ENCODE data around the gene PLEKHG4B. TPM values are rescaled to one million over a fixed set of nuclear protein-coding genes. Genes with fewer than 3 reads are reported as not detected.
A peak's percentile ranks its signal among the peaks of the same experiment; 100 is the strongest.
"Not testable (repeated sequence)": the region's sequence is repeated elsewhere in the genome, so short reads cannot be mapped to it uniquely, and the experiment has no call there.

The PLEKHG4B gene, protein sequence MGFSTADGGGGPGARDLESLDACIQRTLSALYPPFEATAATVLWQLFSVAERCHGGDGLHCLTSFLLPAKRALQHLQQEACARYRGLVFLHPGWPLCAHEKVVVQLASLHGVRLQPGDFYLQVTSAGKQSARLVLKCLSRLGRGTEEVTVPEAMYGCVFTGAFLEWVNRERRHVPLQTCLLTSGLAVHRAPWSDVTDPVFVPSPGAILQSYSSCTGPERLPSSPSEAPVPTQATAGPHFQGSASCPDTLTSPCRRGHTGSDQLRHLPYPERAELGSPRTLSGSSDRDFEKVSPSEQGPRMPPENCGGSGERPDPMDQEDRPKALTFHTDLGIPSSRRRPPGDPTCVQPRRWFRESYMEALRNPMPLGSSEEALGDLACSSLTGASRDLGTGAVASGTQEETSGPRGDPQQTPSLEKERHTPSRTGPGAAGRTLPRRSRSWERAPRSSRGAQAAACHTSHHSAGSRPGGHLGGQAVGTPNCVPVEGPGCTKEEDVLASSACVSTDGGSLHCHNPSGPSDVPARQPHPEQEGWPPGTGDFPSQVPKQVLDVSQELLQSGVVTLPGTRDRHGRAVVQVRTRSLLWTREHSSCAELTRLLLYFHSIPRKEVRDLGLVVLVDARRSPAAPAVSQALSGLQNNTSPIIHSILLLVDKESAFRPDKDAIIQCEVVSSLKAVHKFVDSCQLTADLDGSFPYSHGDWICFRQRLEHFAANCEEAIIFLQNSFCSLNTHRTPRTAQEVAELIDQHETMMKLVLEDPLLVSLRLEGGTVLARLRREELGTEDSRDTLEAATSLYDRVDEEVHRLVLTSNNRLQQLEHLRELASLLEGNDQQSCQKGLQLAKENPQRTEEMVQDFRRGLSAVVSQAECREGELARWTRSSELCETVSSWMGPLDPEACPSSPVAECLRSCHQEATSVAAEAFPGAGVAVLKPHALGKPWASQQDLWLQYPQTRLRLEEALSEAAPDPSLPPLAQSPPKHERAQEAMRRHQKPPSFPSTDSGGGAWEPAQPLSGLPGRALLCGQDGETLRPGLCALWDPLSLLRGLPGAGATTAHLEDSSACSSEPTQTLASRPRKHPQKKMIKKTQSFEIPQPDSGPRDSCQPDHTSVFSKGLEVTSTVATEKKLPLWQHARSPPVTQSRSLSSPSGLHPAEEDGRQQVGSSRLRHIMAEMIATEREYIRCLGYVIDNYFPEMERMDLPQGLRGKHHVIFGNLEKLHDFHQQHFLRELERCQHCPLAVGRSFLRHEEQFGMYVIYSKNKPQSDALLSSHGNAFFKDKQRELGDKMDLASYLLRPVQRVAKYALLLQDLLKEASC (N-terminal part only)
- not detected in 2 replicates for total RNA-seq (2014; rRNA removed; shearing (Covaris generic); ENCODE audit: low replicate concordance)

DNA sequence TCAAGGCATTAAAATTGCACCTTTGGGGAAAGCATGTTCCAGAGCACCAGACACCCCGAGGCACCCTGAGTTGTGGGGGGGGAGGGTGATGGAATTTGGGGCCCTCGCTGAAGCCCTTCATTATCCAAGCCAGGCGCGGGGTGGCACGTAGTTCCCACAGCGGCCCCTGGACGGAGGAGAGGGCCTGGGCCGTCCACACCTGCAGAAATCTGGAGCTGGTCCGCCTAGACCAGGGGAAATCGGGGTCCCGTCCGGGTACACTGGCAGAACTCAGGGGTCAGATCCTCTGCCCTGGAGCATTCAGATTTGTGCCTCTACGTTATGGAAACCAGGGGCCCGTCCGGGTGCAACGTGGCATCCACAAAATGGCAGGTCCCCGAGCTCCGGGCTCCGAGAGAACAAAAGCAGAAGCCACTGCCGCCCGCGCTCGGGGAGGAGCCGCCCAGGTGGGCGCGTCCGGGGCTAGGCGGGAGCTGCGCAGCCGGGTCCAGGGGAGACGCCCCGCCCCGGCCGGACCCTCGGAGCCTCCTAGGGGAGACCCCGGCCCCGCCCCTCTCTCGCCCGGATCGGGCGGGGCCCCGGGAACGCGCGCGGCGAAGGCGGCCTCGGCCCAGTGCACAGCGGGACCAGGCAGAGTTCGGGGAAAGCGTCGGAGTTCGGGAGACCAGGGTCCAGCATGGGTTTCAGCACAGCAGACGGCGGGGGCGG lies at the start of gene PLEKHG4B:
Gene PLEKHG4B, plus strand, starts transcription at position 613 of the 708 bp plus-strand sequence. Its CDS starts 64 bp downstream, at position 677.
- peak; percentile 11 for DNase-seq
- peaks cover 51% of the 10 kb centered on the region for H3K27me3 ChIP-seq
- H3K9me3 ChIP-seq = no peaks in the 10 kb centered on the region
- H3K4me3 ChIP-seq = peak within 1 kb of the TSS; percentile 27; the same call in 1 of the 2 replicates
- no peaks in the 10 kb centered on the region for H3K36me3 ChIP-seq

DNA sequence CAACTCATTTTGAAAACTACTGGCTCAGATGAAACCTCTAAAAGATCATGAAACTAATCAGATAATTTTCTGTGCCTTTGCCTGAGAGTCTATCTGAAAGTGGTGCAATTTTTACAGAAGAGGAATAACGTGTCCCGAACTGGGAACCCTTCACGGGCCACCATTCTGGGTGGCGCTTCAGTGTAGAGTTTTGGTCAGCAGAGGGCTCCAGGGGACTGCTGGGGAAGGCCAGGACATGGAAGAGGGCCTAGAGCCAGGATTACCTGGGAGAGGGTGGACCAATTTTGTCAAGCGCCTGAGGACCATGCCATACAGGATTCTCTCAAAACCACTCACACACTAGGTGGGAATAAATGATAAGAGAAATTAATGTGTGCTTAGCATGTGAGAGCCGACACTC lies 49.7 kb upstream of the PLEKHG4B start:
- no peak for DNase-seq
- Histone ChIP-seq H3K36me3 (no peaks in the 10 kb centered on the region), H3K27me3 (peaks cover 31% of the 10 kb centered on the region), H3K4me3 (no peak overlapping the region), H3K9me3 (no peaks in the 10 kb centered on the region)

DNA sequence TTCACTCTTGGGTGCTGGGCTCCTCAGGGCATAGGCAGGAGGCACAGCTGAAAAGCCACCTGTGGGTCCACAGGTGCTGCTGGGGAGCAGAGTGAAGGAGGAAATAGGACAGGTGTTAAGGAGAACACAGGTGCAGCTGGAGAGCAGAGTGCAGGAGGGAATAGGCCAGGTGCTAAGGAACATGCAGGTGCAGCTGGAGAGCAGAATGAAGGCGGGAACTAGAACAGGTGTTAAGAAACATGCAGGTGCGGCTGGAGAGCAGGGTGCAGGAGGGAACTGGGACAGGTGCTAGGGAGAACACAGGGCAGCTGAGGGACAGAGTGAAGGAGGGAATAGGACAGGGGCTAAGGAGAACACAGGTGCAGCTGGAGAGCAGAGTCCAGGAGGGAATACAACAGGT lies 43.8 kb upstream of the PLEKHG4B start:
- no peak for DNase-seq
- Histone ChIP-seq H3K27me3 (peaks cover 19% of the 10 kb centered on the region), H3K36me3 (no peaks in the 10 kb centered on the region), H3K9me3 (no peaks in the 10 kb centered on the region), H3K4me3 (no peak overlapping the region)

DNA sequence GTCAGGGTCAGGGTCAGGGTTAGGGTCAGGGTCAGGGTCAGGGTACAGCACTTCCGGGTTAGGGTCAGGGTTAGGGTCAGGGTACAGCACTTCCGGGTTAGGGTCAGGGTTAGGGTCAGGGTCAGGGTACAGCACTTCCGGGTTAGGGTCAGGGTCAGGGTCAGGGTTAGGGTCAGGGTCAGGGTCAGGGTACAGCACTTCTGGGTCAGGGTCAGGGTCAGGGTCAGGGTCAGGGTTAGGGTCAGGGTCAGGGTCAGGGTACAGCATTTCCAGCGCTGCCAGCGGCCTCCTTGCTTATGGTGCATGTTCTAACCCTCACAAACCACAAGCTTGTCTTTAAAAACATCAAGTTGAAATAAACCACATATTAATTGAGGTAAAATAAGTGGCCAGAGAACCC lies 42.4 kb upstream of the PLEKHG4B start:
- H3K36me3 ChIP-seq, H3K4me3 ChIP-seq, H3K9me3 ChIP-seq, DNase-seq: not testable (repeated sequence)
- peaks cover 25% of the 10 kb centered on the region for H3K27me3 ChIP-seq

DNA sequence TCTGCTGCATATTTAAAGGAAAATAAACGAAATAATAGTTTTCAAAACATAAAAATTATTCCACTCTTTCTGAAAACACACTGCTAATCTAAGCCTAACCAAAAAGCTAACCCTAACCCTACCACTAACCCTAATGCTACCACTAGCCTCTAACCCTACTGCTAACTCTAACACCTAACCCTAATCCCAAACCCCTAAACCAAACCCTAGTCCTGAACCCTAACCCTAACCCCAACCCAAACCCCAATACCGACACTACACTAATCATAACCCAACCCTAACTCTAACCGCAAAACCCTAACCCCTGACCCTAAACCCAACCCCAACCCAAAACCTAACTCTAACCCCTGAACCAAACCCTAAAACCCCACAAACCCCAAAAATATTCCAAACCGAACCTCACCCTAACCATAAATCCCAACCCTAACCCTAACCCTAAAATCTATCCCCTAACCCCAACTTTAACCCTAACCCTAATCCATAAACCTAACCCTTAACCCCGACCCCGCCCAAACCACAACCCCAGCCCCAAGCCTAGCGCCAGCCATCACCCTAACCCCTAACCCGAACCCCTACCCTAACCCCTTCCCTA lies 41.9 kb upstream of the PLEKHG4B start:
- no peaks in the 10 kb centered on the region for H3K9me3 ChIP-seq
- no peak overlapping the region for H3K4me3 ChIP-seq
- peaks cover 25% of the 10 kb centered on the region for H3K27me3 ChIP-seq
- no peak for DNase-seq
- no peaks in the 10 kb centered on the region for H3K36me3 ChIP-seq

DNA sequence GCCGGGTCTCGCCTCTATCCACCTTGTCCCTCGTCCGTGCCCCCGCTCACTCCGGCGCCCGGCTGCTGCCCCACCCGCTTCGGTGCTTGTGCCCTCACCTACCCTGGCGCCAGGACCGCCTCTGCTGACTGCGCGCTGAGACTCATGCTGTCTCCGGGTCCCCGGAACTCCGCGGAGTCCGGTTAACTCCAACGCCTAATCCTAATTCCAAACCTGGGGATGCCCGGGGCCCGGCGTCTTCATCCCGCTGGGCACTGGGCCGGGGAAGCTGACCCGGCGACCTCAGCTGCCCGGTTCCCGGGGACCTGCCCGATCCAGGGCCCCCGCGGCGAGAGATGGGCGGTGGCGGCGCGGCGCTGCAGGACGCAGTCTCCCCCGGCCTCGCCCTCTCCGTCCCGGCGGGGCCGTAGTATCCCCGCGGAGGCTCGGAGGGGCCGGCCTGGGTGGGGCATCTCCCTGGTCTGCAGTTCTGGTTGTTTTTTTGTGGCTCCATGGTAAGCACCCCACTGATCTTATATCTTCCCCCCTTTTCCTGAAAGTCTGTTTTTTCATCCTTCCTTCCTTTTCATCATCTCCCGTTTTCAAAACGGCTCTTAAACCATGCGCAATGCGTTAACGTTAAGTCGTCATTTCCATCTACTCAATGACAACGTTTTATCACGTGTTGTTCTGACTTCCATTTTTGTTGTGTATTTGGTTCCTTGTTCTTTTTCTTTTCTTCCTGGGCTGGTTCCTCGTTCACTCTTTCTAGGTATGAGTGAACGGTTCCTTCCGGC lies 41.1 kb upstream of the PLEKHG4B start:
- H3K27me3 ChIP-seq = peaks cover 18% of the 10 kb centered on the region
- no peak overlapping the region for H3K4me3 ChIP-seq
- H3K9me3 ChIP-seq = no peaks in the 10 kb centered on the region
- no peaks in the 10 kb centered on the region for H3K36me3 ChIP-seq
- no peak for DNase-seq

DNA sequence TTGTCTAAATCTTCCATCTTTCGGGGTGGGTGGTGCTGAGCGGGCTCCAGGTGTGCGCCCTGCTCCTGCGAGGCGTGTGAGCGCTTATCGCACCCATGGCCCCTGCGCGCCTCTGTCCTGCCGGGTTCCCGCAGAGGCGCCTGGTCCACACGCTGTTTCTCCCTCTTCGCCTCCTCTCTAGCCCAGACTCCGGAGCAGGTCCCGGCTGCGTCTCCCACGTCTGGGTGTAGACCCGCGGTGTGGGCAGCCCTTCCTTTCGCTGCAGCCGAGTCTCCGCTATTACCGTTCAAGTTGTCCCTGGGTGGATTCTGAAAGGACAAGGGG lies 40.5 kb upstream of the PLEKHG4B start:
- no peak for DNase-seq
- H3K4me3 ChIP-seq = no peak overlapping the region
- peaks cover 15% of the 10 kb centered on the region for H3K27me3 ChIP-seq
- H3K36me3 ChIP-seq = no peaks in the 10 kb centered on the region
- H3K9me3 ChIP-seq = no peaks in the 10 kb centered on the region

DNA sequence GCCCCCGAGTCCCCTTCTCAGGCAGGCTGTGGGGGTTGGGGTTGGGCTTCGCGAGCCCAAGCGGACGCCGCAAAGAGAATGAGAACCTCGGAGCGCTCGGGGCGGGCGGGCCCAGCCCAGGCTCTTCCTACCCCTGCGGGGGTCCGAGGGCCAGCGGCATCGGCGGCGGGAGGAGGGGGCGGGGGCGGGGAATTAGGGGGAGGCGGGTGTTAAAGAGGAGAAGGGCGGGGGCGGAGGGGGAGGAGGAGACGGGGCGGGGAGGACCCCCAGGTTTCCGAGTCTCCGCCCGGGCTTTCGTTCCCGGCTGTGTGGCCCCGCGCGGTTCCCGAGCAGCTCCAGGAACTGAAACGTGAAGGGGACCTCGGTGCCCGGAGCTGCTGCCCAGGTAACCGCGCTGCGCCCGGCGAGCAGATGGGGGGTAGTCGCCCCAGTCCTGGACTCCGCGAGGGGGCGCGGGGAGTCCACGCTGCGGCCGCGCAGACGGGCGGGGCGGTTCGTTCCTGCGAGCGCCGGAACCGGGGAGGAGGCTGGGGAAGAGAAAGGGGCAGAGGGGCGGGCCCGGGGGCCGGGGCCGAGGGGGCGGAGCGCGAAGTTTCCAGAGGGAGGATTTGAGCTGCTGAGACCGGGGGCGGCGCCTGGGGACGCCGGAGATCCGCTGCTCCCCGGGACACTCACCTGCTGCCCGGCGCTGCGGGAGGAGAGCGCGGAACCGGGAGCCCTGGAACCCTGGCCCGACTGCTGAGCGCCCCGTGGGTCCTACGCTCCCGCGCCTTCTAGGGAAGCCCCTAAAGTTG lies 38.4 kb upstream of the PLEKHG4B start:
- Histone ChIP-seq H3K36me3 (no peaks in the 10 kb centered on the region), H3K4me3 (peak overlapping the region; percentile 46), H3K27me3 (peaks cover 10% of the 10 kb centered on the region), H3K9me3 (no peaks in the 10 kb centered on the region)
- peak; percentile 52 for DNase-seq

DNA sequence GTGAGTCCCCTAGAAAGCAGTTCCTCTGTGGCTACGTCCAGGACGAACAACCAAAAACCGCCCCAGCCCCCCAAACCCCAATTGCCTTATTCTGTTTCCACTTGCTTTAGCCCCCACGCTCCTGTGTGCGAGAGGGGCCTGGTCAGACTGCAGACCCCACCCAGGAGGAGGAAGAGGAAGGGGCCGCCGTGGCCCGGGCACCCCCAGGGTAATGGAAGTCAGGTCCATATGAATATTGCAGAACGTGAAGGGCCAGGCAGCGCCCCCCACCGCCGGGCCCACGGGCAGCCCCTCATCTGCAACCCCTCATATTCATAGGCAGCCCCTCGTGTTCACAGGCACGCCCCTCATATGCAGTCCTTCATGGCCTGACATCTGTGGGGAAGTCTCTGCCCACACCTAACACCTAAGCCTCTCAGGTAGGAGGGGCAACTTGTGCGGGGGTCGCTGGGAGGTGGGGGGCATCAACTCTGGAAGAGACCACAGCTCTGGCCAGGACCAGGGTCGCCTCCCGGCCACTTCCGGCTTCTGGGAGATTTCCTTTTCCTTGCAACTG lies 37.7 kb upstream of the PLEKHG4B start:
- peaks cover 10% of the 10 kb centered on the region for H3K27me3 ChIP-seq
- no peaks in the 10 kb centered on the region for H3K36me3 ChIP-seq
- H3K9me3 ChIP-seq = no peaks in the 10 kb centered on the region
- H3K4me3 ChIP-seq = peak overlapping the region; percentile 46
- no peak for DNase-seq

DNA sequence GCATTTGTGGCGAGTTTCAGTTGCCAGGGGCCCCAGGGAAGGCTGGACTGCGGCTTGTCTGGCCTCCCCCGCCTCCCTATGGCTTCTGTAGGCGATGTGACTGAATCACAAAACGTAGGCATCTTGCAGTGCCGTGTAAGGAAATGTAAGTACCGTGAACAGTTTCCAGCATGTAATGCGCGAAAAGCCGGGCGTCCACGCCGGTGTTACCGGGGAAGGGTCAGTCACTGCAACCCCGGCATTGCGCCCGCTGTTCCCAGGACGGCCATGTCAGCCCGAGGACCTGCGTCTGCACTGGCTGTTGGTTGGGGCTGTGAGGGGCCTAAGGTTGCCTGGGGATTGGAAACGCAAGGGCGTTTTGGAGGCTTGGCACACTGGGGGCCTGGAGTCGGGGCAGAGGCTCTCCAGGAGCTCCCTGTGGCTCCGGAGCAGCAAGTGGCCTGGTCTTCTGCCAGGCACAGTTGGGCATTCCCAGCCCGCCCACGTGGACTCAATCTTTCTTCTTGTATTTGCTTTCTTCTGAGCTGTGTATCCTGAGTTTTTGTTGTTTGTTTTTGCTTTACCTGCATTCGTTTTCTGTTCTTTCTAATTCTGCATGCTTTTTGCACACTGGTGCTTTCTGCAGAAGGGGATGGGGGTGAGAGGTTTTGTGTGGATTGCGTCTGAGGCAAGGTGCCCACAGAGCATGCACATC lies 36.9 kb upstream of the PLEKHG4B start:
- H3K4me3 ChIP-seq = no peak overlapping the region
- H3K27me3 ChIP-seq = peaks cover 10% of the 10 kb centered on the region
- H3K9me3 ChIP-seq = no peaks in the 10 kb centered on the region
- peak; percentile 21 for DNase-seq
- H3K36me3 ChIP-seq = no peaks in the 10 kb centered on the region

DNA sequence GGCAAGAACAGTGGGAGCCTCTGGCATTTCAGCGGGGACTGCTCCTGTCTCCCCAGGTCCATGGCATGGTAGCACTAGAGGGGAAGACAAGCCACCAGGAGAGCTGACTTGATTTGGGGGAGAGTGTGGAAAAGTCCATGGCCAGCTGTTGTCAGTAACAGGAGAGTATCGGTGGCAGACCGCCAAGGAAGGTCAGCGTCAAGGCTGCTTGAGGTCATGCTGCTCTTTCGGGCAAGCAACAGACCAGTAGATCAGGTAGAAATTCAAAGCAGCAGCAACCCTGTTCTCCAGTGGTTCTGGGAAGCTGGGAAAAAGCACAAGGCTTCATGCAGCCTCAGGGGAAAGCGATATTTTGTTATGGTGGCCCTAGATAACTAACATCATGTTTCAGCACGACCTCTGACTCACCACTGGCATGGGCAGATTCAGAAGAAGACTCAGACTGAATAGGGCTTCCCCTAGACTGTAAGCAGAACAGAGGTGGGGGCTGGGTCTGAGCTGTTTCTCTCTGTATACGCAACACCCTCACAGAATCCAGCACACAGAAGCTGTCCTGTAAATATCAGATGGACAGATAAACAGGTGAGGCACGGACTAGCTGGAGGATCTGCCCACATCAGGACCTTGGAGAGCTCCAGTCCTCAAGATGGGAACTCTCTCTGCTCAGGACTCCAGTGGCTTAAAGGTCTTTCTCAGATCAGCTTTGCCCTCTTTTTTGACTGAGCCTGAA lies 35.2 kb upstream of the PLEKHG4B start:
- no peak for DNase-seq

DNA sequence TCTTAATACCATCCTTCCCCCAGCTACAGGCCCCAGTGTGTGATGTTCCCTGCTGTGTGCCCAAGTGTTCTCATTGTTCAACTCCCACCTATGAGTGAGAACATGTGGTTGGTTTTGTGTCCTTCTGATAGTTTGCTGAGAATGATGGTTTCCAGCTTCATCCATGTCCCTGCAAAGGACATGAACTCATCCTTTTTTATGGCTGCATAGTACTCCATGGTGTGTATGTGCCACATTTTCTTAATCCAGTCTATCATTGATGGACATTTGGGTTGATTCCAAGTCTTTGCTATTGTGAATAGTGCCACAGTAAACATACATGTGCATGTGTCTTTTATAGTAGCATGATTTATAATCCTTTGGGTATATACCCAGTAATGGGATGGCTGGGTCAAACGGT lies 31.7 kb upstream of the PLEKHG4B start:
- not testable (repeated sequence) for H3K9me3 ChIP-seq, H3K4me3 ChIP-seq, H3K36me3 ChIP-seq, H3K27me3 ChIP-seq, DNase-seq

More for the DNA sequence above, 35.2 kb upstream of the PLEKHG4B start:
- Histone ChIP-seq H3K9me3 (no peaks in the 10 kb centered on the region), H3K4me3 (no peak overlapping the region), H3K36me3 (no peaks in the 10 kb centered on the region), H3K27me3 (peaks cover 10% of the 10 kb centered on the region)

DNA sequence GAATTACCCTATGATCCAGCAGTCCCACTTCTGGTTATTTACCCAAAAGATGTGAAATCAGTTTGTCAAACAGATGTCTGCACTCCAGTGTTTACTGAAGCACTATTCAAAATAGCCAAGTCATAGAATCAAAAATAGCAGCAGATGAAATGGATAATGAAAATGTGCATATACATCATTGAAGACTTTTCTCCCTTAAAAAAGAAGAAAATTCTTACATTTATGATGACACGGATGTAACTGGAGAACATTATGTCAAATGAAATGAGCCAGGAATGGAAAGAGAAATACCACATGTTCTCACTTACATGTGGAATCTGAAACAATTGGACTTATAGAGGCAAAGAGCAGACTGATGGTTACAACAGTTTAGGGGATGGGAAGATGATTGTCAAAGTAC lies 21.5 kb upstream of the PLEKHG4B start:
- no peaks in the 10 kb centered on the region for H3K36me3 ChIP-seq
- H3K9me3 ChIP-seq = 0 out of 2 replicates have a peak, but pooled peaks cover 2% of the 10 kb centered on the region
- H3K27me3 ChIP-seq = no peaks in the 10 kb centered on the region; the same call in none of the 2 replicates
- H3K4me3 ChIP-seq = no peak overlapping the region
- no peak for DNase-seq

All from MG63 (cell line).